GM21390 (cell line): Measurements from ENCODE around the gene SH2B3.
"Not testable (repeated sequence)": the region's sequence is repeated elsewhere in the genome, so short reads cannot be mapped to it uniquely, and the experiment has no call there.

Experiments
- ATAC-seq: cut with Tn5 transposase; IDR thresholded peaks from one replicate; pipeline ENCODE4 v1.9.1; 2021; ENCODE audit not compliant: unreplicated experiment

The SH2B3 gene

GRCh38 chr12:111457071-111457470, 51.3 kb downstream of the SH2B3 start:
- ATAC-seq = no peak

GRCh38 chr12:111457577-111457976, 51.9 kb downstream of the SH2B3 start:
- ATAC-seq = no peak

DNA sequence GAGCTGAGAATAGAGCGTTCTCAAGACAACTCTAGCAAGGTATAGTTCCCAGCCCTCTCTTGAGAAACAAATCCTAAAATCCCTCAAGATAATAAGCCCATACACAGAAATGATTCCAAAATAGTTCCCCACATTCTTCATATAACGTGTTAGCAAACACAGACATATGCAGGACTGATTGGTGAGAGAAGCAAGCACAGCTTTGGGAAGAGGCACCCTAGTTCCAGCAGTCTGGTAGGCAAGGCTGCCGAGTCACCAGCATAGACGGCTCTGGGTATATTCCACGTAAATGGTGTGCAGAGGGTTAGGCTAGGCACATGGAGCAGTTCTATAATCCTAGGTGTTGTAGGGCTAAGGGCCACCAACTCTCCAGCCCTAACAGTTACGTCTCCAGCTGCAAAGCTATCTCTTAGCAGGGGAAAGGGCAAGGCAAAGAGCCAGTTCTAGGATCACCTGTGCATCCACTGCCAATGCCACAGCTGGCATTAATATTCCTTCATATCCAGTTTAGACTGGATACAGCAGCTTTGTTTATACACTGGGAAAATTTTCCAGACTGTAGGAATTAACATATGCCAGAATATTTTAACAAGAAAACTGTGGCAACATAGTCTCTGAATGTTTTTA, 52.9 kb downstream of the SH2B3 start:
- ATAC-seq = no peak

DNA sequence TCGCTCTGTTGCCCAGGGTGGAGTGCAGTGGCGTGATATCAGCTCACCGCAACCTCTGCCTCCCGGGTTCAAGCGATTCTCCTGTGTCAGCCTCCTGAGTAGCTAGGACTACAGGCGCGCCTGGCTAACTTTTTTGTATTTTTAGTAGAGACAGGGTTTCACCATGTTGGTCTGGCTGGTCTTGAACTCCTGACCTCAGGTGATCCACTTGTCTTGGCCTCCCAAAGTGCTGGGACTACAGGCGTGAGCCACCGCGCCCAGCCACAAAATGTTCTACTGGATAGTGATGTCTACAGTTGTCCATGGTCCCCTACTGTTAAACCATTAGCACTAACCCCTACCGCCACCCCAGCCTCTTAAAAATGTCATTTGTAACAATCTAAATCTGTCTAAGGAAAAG, 54.4 kb downstream of the SH2B3 start:
- ATAC-seq = not testable (repeated sequence)

GRCh38 chr12:111462210-111462769, 56.6 kb downstream of the SH2B3 start:
- no peak for ATAC-seq

GRCh38 chr12:111467092-111467856, 61.6 kb downstream of the SH2B3 start:
- no peak for ATAC-seq

GRCh38 chr12:111467857-111468241, 62.1 kb downstream of the SH2B3 start:
- ATAC-seq = no peak

DNA sequence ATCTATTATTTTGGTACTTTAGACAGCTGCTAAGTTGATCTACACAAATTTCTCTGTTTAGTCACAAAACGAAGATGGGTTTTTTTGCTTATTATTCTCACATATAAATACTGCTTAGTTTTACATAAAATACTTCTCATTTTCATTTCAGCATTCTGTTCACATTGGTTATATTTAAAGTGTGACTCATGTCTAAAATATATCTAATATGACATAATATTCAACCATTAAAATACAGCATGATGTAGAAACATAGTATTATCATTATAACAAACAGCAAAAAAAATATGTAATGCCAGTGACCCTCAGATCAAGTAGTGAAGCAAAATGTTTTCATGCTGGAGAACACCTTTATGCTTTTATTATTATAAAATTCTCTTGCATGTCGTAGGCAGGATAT, 63.7 kb downstream of the SH2B3 start:
- ATAC-seq = no peak

- no peak for ATAC-seq
Observed at GRCh38 chr12:111471236-111471635, 65.5 kb downstream of the SH2B3 start.

DNA sequence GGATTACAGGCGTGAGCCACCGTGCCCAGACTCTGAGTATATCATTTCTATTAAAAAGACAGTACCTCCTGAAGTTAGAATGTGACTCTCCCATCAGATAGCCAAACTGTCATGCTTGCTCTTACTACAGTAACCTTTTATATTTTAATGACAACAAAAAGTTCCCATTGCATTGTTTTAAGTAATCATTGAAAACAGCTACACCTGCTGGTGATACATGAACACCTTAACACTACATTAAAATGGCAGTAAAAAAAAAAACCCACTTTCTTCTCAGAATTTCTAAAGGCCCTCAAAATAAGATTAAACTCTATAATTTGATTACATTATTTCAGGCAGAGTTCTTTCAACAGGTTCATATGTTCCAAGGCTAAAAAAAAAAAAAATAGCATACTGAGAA, 76.7 kb downstream of the SH2B3 start:
- ATAC-seq = no peak

DNA sequence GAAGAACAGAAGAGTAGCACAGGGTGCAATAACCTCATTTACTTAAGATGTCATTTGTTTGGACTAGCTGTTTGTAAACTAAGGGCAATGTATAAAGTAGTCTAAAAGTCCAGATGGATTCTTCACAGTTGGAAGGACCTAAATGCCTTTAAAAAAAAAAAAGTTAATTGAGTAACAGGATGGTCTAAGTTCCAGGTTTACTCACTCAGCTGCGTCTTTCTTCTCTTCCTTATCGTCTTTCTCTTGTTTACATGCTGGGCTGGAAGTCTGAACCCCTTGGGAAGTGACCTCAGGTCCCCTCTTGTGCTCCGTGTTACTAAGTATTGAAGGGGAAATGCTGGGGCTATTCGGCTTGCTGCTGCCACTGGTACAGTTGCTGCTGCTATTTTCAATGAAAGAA, 82.5 kb downstream of the SH2B3 start:
- ATAC-seq = no peak

DNA sequence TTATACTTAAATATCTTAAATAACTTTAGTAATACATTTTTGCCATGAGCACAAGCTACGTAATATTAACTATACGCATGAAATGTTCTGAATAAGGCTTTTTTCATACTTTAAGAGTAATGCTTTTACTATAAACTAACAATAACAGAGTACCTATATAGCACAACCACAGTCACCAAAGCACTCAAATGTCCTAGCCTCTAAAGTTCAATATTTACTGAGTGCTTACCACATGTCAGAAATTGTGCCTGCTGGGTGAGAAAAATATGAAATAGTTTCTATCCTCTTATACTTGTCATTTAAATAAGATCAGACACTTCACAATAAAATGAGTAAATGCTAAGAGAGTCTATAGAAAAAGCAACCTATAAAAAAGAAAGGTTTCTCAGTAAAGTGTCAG, 83.1 kb downstream of the SH2B3 start:
- ATAC-seq = no peak

DNA sequence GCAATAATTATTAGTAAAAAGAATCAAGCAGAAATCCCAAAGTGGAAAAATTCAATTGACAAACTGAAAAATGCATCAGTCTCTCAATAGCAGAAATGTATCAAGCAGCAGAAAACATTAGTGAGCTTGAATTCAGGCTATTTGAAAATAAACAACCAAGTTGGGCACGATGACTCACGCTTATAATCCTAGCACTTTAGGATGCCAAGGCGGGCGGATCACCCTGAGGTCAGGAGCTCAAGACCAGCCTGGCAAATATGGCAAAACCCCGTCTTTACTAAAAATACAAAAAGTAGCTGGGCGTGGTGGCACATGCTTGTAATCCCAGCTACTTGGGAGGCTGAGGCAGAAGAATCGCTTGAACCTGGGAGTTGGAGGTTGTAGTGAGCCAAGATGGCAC, 87.3 kb downstream of the SH2B3 start:
- ATAC-seq = not testable (repeated sequence)

DNA sequence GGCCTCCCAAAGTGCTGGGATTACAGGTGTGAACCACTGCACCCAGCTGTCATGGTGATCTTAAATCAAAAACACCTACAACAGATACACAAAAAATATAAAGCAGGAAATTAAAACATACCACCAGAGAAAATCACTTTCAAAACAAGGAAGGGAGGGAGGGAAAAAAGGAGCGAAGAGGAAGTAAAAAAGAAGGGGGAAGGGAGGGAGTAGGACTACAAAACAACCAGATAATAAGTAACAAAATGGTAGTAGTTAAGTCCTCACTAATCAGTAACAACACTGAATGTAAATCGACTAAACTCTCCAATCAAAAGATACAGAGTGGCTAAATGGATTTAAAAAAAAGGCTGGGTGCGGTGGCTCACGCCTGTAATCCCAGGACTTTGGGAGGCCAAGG, 89.0 kb downstream of the SH2B3 start:
- ATAC-seq = no peak
